Embryonic facial prominence (tissue), 1 donor: ENCODE data around the gene IFT81.
"Not testable (repeated sequence)": the region's sequence is repeated elsewhere in the genome, so short reads cannot be mapped to it uniquely, and the experiment has no call there.

Source experiments
- DNase-seq: peaks from one replicate; pipeline ENCODE4 v3.0.0-alpha.2; 2016; ENCODE audit errors: extremely low spot score

IFT81 gene

GRCh38 chr12:110203546-110203945, 79.4 kb downstream of the IFT81 start:
- no peak for DNase-seq

DNA sequence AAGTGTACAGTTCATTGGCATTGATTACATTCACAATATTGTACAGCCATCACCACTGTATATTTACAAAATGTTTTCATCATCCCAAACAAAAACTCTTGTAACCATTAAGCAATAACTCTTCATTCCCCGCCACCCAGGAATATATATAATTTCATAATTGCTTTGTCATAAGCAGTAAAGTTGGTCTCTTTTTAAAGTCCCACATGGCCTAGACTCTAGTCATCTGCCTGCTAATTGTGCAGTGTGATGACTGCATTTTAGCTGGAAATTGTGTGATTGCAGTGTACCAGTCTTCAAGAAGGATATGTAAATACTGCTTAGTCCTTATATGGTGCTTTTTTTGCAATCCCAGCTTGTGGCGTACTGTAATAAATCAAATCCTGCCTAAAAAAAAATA, 81.8 kb downstream of the IFT81 start:
- DNase-seq: no peak

- peak; percentile 23 for DNase-seq
Measured at GRCh38 chr12:110211639-110212536, 87.7 kb downstream of the IFT81 start.

DNA sequence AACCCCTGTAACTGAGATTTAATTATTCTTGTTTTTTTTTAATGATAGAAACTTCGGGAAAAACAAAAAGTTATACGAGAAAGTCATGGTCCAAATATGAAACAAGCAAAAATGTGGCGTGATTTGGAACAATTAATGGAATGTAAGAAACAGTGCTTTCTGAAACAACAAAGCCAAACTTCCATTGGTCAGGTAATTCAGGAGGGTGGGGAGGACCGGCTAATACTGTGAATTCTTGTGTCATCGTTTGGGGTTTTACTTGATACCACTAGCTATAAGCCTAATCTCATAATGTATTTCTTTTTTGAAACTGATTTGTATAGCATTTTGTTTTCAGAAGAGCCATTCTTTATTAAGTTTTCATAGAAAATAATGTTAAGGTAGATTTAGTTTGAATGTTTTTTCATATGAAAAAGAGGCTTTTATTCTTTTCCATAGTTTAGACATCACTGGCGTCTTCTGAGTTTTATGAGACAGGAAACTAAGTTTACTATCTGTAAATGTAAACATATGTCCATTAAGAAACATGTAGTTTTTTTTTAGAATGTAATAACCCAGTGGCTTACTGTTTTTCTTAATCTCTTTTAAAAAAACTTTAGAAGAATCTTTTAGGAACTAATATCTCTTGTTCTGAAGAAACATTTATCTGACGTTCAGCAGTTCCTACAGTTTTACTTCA, 94.0 kb downstream of the IFT81 start:
- no peak for DNase-seq

DNA sequence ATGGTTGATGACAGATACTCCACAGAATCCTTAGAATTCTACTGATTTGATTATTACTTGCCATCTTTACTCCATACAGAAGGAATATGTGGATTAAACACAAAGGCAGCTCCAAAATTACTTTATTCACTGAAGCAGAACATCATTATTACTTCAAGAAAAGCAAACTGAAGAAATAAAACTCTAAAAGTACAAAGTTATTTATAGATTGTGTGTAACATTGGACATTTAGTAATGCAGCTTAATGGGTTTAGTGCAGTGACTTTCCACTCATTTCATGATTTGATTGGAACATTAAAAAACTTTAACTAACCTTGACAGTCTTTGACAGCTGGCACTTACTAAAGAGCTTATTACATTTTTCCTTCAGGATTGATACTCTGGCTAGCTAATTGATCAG, 97.9 kb downstream of the IFT81 start:
- no peak for DNase-seq

- no peak for DNase-seq
Measured at GRCh38 chr12:110222433-110222832, 98.3 kb downstream of the IFT81 start.

DNA sequence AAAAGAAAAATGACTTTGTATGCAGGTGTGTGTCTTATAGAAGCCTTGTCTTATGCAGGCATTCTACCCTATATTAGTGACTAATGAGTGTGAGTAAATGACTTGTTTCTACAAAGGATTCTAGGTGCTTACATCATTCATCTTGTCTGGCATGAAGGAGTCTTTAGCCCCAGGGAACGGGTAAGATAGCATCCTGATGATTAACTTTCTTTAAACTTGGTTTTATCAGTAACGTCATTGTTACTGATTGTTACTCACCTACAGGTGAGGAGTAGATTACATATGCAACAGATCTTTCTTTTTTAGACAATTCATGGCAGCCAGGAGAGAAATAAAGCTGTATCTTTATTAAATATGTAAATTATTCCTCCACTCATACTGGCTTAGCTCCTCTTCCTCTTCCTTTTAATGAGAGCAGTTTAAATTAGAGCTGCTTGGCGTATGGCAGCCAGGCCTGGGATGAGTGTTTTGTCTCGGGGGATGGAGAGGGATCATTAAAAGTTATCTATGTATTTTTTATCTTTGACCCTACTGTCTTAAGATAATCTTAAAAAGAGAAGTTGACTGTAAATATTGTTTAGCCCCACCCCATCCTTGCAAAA, 99.7 kb downstream of the IFT81 start:
- no peak for DNase-seq

DNA sequence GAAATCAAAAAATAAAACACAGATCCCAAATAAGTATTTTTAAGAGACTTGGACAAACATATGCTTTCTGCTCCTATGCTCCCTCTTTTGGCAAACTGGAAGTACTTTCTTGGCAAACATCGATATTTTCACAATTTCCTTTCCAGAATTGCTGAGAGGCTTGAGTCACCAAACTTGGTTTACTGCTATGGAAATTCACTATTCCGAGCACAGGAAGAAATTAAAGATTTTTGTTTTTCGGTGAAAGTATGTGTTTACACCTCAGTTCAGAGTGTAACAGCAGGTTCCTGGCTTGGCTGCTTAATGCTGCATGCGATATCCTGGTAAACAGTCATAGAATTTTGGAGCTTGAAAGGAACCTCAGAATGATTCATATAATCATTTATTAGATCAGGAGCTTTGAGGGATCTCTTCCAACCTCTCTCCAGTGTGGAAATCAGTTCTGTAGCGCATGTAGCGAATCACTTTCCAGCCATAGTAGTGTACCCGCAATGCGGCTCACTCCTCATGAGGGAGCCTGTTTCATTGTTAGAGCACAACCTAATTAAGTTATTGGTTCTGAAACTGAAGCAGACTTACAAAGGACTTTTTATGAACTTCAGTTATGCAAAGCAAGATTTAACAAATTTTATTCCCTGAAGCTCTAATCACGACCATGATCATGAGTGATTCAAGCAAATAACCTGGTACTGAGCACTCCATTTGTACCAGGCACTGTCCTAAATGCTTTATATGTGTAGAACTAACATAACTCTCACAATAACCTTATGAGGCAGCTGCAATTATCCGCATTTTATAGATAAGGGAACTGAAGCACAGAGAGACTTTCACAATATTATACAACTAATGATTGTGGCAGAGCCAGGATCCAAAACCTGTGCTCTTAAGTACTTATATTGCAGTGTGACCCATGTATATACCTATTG, 100.5 kb downstream of the IFT81 start:
- peak; percentile 70 for DNase-seq

DNA sequence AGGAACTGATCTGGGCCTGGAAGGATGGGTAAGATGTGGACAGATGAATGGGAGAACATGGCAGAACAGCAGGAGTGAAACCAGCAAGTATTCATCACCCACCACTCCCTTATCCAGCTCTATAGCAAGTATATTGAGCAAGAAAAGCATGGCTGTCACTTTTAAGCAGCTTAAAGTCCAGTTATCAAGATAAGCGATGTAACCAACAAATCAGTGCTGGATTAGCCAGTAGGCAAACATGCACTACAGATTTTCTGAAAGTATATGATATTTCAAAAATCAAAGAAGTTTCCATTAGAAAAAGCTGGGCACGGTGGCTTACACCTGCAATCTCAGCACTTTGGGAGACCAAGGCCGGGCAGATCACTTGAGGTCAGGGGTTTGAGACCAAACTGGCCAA, 103.0 kb downstream of the IFT81 start:
- DNase-seq: no peak

- not testable (repeated sequence) for DNase-seq
Measured at GRCh38 chr12:110228348-110228747, 104.2 kb downstream of the IFT81 start.

DNA sequence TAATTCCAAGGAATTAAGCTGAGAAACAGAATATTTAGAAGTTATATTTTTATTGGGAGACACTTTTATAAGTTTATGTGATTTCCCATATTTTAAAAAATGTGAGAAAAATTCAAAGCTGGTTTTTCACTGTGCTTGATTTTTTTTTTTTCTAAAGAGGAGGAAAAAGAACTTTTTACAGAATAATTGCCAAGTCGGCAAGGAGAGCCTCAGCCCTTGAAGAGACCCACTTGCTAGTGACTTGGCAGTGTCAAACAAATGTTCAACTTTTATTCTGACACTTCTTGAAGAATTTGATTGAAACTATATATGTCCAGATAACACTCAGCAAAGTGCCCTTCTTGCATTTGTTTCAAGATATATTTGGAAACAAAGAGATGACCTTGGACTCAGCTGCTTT, 104.6 kb downstream of the IFT81 start:
- no peak for DNase-seq

- DNase-seq: no peak
Measured at GRCh38 chr12:110229409-110229808, 105.3 kb downstream of the IFT81 start.

GRCh38 chr12:110230655-110231054, 106.5 kb downstream of the IFT81 start:
- no peak for DNase-seq

GRCh38 chr12:110233212-110233903, 109.2 kb downstream of the IFT81 start:
- DNase-seq: no peak

GRCh38 chr12:110234331-110234751, 110.2 kb downstream of the IFT81 start:
- DNase-seq: no peak

DNA sequence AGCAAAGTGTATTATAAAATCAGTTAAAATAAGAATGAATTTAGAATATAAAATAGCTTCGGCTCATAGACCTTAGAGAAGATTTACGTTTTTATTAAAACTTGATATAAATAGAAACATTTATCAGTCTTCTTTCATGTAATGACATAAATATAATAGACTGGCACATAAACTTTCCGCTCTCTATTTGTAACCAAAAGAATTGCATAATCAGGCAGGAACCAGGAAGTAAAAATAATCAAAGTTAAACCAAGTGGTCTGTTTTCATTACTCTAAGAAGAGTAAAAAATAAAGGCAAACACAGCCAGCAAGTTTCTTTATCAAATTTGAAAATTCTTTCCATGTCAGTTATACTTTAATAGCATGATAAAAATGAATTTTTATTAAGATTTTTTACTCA, 110.6 kb downstream of the IFT81 start:
- DNase-seq: no peak

DNA sequence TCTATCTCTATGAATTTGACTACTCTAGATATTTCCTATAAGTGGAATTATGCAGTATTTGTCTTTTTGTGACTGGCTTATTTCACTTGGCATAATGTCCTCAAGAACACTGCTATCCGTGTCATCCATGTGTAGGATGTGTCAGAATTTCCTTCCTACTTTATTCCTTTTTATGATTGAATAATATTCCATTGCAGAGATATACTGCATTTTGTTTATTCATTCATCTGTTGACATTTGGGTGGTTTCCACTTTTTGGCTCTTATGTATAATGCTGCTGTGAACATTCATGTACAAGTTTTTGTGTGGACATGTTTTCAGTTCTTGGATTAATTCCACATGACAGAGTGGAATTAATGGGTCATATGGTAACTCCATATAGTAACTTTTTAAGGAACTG, 111.2 kb downstream of the IFT81 start:
- no peak for DNase-seq

DNA sequence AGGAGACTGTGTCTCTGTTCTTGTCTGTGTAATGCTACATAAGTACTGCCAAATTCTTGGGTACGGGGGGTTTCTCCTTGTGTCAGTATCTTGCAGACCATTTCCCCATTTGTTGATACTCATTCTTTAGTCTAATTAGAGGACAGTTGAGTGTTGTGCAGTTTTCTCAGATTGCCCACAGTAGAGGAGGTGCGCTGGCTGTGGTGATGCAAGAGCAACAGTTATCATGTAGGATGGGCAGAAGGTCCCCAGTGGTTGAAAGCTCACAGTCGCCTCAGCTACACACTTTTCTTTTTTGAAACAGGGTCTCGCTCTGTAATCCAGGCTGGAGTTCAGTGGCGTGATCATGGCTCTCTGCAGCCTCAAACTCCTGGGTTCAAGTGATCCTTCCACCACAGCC, 119.1 kb downstream of the IFT81 start:
- no peak for DNase-seq

DNA sequence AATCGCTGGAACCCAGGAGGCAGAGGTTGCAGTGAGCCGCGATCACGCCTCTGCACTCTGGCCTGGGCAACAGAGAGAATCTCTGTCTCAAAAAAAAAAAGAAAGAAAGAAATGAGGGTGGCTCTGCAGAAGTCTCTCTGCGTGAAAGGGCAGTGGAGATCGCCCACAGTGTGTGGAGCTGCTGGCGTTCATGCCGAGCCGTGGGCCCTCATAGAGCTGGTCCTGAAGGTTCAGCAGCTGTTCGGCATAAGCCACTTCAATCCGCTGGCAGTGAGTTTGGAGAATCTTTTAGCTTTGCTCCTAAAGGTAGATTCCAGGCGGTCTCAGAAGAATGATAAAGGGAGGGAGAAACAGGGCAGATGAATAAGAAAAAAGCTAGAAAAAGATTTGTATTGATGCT, 120.2 kb downstream of the IFT81 start:
- DNase-seq: no peak

DNA sequence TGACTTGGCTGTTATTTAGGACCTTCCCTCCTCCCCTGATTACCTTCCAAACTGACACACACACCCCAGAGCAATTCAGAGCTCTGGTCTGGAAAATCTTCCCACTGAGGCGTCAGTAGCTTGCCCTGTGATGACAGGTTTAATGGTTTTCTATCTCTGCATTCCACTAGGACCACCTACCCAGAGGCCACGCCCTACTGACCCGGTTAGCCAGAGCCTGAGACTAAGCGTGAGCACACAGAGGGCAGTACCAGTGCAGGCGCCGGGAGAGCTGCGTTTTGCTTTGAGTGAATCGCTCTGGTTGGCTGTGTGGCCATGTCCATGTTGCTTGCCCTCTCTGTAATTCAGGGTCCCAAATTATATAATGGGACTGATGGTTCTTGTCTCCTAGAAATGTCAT, 120.7 kb downstream of the IFT81 start:
- DNase-seq: no peak

GRCh38 chr12:110245369-110245772, 121.2 kb downstream of the IFT81 start:
- DNase-seq: no peak
